ENCODE measurements around the gene DCC. TPM values are rescaled to one million over a fixed set of nuclear protein-coding genes. Genes with fewer than 3 reads are reported as not detected.

The DCC gene
- total RNA-seq, 1 experiment from 2014 or later, result not detected

DNA sequence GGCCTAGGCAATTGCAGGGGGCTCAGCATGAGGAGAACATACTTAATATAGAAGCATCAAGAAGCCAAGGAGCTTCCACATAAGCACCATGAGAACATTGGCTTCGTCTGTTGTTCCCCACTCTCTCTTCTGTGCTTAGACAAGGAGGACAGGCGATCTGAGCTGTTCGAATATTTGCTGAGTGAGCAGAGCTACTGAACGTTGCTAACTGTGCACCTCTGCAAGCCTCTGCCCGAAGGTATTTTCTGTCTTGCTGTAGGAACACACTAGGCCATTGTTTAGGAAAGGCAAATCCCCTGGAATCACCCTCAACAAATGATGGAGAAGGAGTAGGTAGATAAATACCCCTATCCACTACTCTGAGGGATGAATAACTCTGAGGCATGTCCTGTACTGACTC lies 813.8 kb downstream of the DCC start:
- Mint-ChIP-seq H3K9me3 (ENCODE audit: unreplicated experiment) (peaks cover 15% of the 10 kb centered on the region), H3K4me1 (ENCODE audit: insufficient read depth, unreplicated experiment) (no peaks in the 10 kb centered on the region), H3K27ac (ENCODE audit: low read depth, unreplicated experiment) (no peak overlapping the region), H3K27me3 (ENCODE audit: insufficient read depth, unreplicated experiment) (no peaks in the 10 kb centered on the region), H3K36me3 (ENCODE audit: insufficient read depth, unreplicated experiment) (no peaks in the 10 kb centered on the region), H3K4me3 (ENCODE audit: unreplicated experiment) (no peak overlapping the region)
- CTCF ChIA-PET, result interaction anchor here (0.6 to 1.7 kb wide), 6 partner anchors 9 to 91 kb away, joined by 3 to 7 read pairs (median 4); no protein-coding TSS in a partner anchor
- TF ChIP-seq, protein P1, sequence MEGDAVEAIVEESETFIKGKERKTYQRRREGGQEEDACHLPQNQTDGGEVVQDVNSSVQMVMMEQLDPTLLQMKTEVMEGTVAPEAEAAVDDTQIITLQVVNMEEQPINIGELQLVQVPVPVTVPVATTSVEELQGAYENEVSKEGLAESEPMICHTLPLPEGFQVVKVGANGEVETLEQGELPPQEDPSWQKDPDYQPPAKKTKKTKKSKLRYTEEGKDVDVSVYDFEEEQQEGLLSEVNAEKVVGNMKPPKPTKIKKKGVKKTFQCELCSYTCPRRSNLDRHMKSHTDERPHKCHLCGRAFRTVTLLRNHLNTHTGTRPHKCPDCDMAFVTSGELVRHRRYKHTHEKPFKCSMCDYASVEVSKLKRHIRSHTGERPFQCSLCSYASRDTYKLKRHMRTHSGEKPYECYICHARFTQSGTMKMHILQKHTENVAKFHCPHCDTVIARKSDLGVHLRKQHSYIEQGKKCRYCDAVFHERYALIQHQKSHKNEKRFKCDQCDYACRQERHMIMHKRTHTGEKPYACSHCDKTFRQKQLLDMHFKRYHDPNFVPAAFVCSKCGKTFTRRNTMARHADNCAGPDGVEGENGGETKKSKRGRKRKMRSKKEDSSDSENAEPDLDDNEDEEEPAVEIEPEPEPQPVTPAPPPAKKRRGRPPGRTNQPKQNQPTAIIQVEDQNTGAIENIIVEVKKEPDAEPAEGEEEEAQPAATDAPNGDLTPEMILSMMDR (IDR thresholded peaks at IDR 0.05; ENCODE audit: unreplicated experiment), result no peak
- BruUV-seq (replicated peaks), result no TSS peak
- intact Hi-C loops (cut with micrococcal nuclease), result no loop called here
- POLR2A ChIA-PET, result interaction anchor here (1.1 kb wide), 1 partner anchor 95 kb away, joined by 4 read pairs; no protein-coding TSS in a partner anchor
- no peak for DNase-seq (ENCODE audit: unreplicated experiment)

DNA sequence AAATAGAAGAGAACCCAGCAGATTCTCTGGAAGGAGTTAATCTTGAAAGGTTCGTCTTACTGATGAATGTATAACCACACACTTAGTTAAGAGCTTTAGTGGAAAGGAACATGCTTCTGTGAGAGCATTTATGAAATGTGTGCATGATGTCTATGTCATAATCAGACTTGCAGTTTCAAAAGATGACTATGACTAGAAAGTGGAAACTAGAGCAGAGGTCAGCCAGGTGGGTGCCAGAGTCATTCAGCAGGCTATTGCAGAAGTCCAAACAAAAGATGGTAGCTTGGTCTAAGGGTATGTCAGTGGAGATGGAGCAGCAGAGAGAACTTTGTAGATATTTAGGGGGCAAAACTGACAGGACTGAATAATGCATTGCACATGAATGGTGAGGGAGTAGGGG lies 825.8 kb downstream of the DCC start:
- no peaks in the 10 kb centered on the region for H3K27me3 Mint-ChIP-seq (ENCODE audit: insufficient read depth, unreplicated experiment)
- no peak for DNase-seq (ENCODE audit: unreplicated experiment)
- intact Hi-C loops (cut with micrococcal nuclease), result no loop called here
- no TSS peak for BruUV-seq (replicated peaks)
- no peak overlapping the region for H3K4me3 Mint-ChIP-seq (ENCODE audit: unreplicated experiment)
- no peaks in the 10 kb centered on the region for H3K4me1 Mint-ChIP-seq (ENCODE audit: insufficient read depth, unreplicated experiment)
- ChIA-PET POLR2A (no interaction called here), CTCF (interaction anchor here (1.1 kb wide), 1 partner anchor 12 kb away, joined by 7 read pairs; no protein-coding TSS in a partner anchor)
- peaks cover 34% of the 10 kb centered on the region for H3K9me3 Mint-ChIP-seq (ENCODE audit: unreplicated experiment)
- no peak overlapping the region for H3K27ac Mint-ChIP-seq (ENCODE audit: low read depth, unreplicated experiment)
- TF ChIP-seq, protein P1 (IDR thresholded peaks at IDR 0.05; ENCODE audit: unreplicated experiment), result no peak
- H3K36me3 Mint-ChIP-seq (ENCODE audit: insufficient read depth, unreplicated experiment), result no peaks in the 10 kb centered on the region

DNA sequence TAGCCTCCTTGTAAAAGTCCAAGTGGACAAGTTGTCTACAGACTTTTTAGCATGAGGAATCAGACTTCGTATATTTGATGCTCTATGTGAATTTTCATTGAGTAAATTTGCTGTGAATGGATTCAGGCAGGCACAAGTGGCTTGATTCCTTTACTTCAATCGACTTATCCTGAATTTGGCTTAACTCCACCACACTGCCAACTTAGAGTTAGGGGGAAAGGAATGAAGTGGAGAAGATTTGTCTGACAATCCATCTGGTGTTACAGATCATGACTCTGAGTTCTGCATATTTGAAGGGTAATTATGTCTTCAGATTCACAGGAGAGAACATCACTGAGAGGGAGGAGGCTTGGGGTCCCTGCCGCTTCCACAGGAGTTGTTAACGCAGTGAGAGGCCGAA lies 829.3 kb downstream of the DCC start:
- Mint-ChIP-seq H3K4me3 (ENCODE audit: unreplicated experiment) (no peak overlapping the region), H3K27me3 (ENCODE audit: insufficient read depth, unreplicated experiment) (no peaks in the 10 kb centered on the region), H3K36me3 (ENCODE audit: insufficient read depth, unreplicated experiment) (no peaks in the 10 kb centered on the region), H3K9me3 (ENCODE audit: unreplicated experiment) (peaks cover 24% of the 10 kb centered on the region), H3K4me1 (ENCODE audit: insufficient read depth, unreplicated experiment) (no peaks in the 10 kb centered on the region), H3K27ac (ENCODE audit: low read depth, unreplicated experiment) (no peak overlapping the region)
- BruUV-seq (replicated peaks), result no TSS peak
- TF ChIP-seq, protein P1 (IDR thresholded peaks at IDR 0.05; ENCODE audit: unreplicated experiment), result no peak
- DNase-seq (ENCODE audit: unreplicated experiment), result no peak
- ChIA-PET CTCF (interaction anchor here (0.6 kb wide), 1 partner anchor 39 kb away, joined by 3 read pairs; no protein-coding TSS in a partner anchor), POLR2A (no interaction called here)
- intact Hi-C loops (cut with micrococcal nuclease), result no loop called here

DNA sequence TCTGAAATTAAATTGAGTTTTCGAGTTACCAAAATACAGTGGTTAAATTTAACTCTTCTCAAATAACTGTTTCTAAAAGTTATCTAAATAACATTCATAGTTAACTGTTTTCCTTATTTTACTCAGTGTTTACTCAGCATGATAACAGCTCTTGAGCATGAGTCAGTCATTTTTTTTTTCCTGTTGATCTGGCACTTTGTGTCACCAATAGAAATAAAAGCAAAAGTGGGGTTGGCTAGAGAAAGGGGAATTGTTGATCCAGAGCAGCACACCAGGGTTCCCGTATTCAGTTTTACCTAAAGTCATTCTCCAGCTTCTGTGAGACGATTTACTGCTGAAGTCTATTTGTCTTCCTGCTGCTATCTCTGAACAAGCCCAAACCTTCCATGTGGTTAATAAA lies 851.6 kb downstream of the DCC start:
- no peak overlapping the region for H3K4me3 Mint-ChIP-seq (ENCODE audit: unreplicated experiment)
- DNase-seq (ENCODE audit: unreplicated experiment), result no peak
- no TSS peak for BruUV-seq (replicated peaks)
- TF ChIP-seq, protein P1 (IDR thresholded peaks at IDR 0.05; ENCODE audit: unreplicated experiment), result no peak
- CTCF ChIA-PET, result interaction anchor here (0.6 kb wide), 1 partner anchor 1070 kb away, joined by 3 read pairs; no protein-coding TSS in a partner anchor
- POLR2A ChIA-PET, result interaction anchor here (0.7 to 0.9 kb wide), 2 partner anchors 8 to 388 kb away, joined by 3 to 4 read pairs; no protein-coding TSS in a partner anchor
- peaks cover 23% of the 10 kb centered on the region for H3K9me3 Mint-ChIP-seq (ENCODE audit: unreplicated experiment)
- H3K36me3 Mint-ChIP-seq (ENCODE audit: insufficient read depth, unreplicated experiment), result no peaks in the 10 kb centered on the region
- intact Hi-C loops (cut with micrococcal nuclease), result no loop called here
- no peaks in the 10 kb centered on the region for H3K4me1 Mint-ChIP-seq (ENCODE audit: insufficient read depth, unreplicated experiment)
- no peaks in the 10 kb centered on the region for H3K27me3 Mint-ChIP-seq (ENCODE audit: insufficient read depth, unreplicated experiment)
- H3K27ac Mint-ChIP-seq (ENCODE audit: low read depth, unreplicated experiment), result no peak overlapping the region

Measured in MCF 10A (cell line).